ENCODE data around the gene EDIL3. TPM values are rescaled to one million over a fixed set of nuclear protein-coding genes. Genes with fewer than 3 reads are reported as not detected.

EDIL3 gene
- total and polyA plus RNA-seq, 2 of the 8 experiments (the other 6 are each of a cell fraction or from before 2014, with no cell fraction given): 14.7 to 47.2 TPM

DNA sequence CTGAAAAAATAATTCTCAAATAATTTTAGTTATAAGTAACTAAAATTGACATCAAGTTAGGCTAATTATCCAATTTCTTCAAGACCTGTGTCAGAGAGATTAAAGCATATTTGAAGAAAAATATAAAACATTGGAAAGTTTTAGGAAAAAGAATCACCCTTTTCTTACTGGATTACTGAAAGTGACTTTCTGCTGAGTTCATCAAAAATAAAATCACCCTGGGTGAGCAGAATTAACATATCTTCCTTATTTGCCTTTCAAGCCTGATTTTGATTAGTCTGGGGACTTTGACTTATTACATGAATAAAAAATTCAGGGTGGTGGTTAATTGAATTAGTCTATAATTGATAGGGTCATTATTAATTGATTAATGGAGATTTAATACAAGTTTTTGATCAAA lies 411.8 kb downstream of the EDIL3 start:
- Histone ChIP-seq H3K36me3 (ENCODE audit: control insufficient read depth in 2 of 4, insufficient read depth in 4 of 4, low read length in 3 of 4) (no peaks in the 10 kb centered on the region), H2AFZ (ENCODE audit: low read length) (no peak overlapping the region), H4K91ac (replicated peaks; ENCODE audit: insufficient read length, low read length) (no peak overlapping the region), H3K27me3 (replicated peaks in 1 of 4; ENCODE audit: control insufficient read depth in 3 of 4, extremely low read depth in 1 of 4, insufficient read depth in 3 of 4, low read length in 3 of 4) (peaks cover 0 to 1% (median 0%) of the 10 kb centered on the region in 4 experiments; a peak in 1 of 7 replicates), H2BK5ac (ENCODE audit: low read depth, low read length) (no peak overlapping the region), H2BK12ac (ENCODE audit: low read depth, low read length) (no peak overlapping the region), H3K79me2 (ENCODE audit: control insufficient read depth in 1 of 2, insufficient read depth in 2 of 2, low read length in 2 of 2) (no peaks in the 10 kb centered on the region), H3K79me1 (ENCODE audit: low read depth, low read length) (no peaks in the 10 kb centered on the region), H2AK5ac (ENCODE audit: low read depth, low read length) (no peak overlapping the region), H3K56ac (replicated peaks; ENCODE audit: insufficient read length, low read depth, low read length) (no peak overlapping the region), H3K18ac (ENCODE audit: extremely low read depth, low read length) (no peak overlapping the region), H3K4ac (replicated peaks; ENCODE audit: insufficient read length, low read depth, low read length) (no peak overlapping the region), H2BK120ac (replicated peaks; ENCODE audit: low read depth, low read length) (no peak overlapping the region), H3K4me1 (replicated peaks in 1 of 4; ENCODE audit: control insufficient read depth in 3 of 4, insufficient read depth in 4 of 4, low read length in 3 of 4) (peaks cover 0 to 8% (median 4%) of the 10 kb centered on the region in 4 experiments; a peak in 3 of 7 replicates), H3K4me2 (ENCODE audit: insufficient read depth in 1 of 2, low read depth in 2 of 2, low read length in 2 of 2) (no peak overlapping the region), H3K23ac (ENCODE audit: insufficient read length) (no peak overlapping the region), H3K4me3 (ENCODE audit: extremely low read depth in 1 of 4, insufficient read depth in 2 of 4, low read depth in 3 of 4, low read length in 4 of 4) (no peak overlapping the region), H4K5ac (ENCODE audit: insufficient read length, low read depth, low read length) (no peak overlapping the region), H3K27ac (ENCODE audit: low read depth, low read length) (no peak overlapping the region), H4K8ac (ENCODE audit: extremely low read depth, insufficient read depth, low read length) (no peak overlapping the region), H3K14ac (ENCODE audit: insufficient read length) (no peak overlapping the region), H3K9me3 (ENCODE audit: insufficient read depth in 2 of 2, low read depth in 1 of 2, low read length in 1 of 2) (no peaks in the 10 kb centered on the region), H4K20me1 (replicated peaks in 1 of 2; ENCODE audit: control insufficient read depth in 1 of 2, insufficient read depth in 2 of 2, low read length in 2 of 2) (no peaks in the 10 kb centered on the region), H2BK20ac (ENCODE audit: low read length) (no peak overlapping the region), H3K23me2 (ENCODE audit: low read depth, low read length) (no peaks in the 10 kb centered on the region), H2BK15ac (ENCODE audit: low read length) (no peak overlapping the region), H3K9ac (replicated peaks in 1 of 4; ENCODE audit: extremely low read depth in 1 of 4, low read depth in 3 of 4, low read length in 3 of 4) (no peak overlapping the region)
- POLR2A ChIA-PET (ENCODE audit: partially characterized antibody): no interaction called here
- CTCF ChIA-PET (ENCODE audit: partially characterized antibody): no interaction called here
- TF ChIP-seq MAFK (IDR thresholded peaks at IDR 0.05; ENCODE audit: low read depth, low read length) (peak; percentile 70), CHD2 (IDR thresholded peaks at IDR 0.05; ENCODE audit: low read length) (no peak)
- no peak for DNase-seq (ENCODE audit: low read depth in 1 of 2, low spot score in 2 of 2)
- FAIRE-seq: no peak

Data from H1 (cell line).